BJ (cell line): ENCODE measurements around the gene NOVA2. TPM values are rescaled to one million over a fixed set of nuclear protein-coding genes. Genes with fewer than 3 reads are reported as not detected.

Source experiments
- CTCF ChIA-PET: fragments of 350-600 bp; formaldehyde crosslinking; extraction: SDS; loops from one replicate; lab custom pipeline; 2021; ENCODE audit warnings: antibody characterized with exemption, inconsistent platforms; lab: Yijun Ruan, JAX
- POLR2A ChIA-PET: fragments of 300-600 bp; sonication (Branson Sonifier 250); formaldehyde crosslinking; extraction: SDS; loops from one replicate; lab custom pipeline; 2021; ENCODE audit warnings: antibody characterized with exemption; lab: Charles Lee
- DNase-seq: peaks from one replicate; pipeline ENCODE4 v3.0.0-alpha.2; 2011; ENCODE audit warnings: low read depth
- H3K27me3 ChIP-seq: 2 replicates; pipeline ENCODE4 v1.6.0; 2011; ENCODE audit warnings: low read length; ENCODE audit not compliant: control insufficient read depth, insufficient read depth
- H3K36me3 ChIP-seq: 2 replicates; pipeline ENCODE4 v1.5.1; 2011; ENCODE audit warnings: low read length; ENCODE audit not compliant: control insufficient read depth, insufficient read depth
- H3K4me3 ChIP-seq: 2 replicates; pipeline ENCODE4 v1.5.1; 2011; ENCODE audit warnings: low read depth, mild to moderate bottlenecking, control low read depth, low read length
- CTCF ChIP-seq: IDR thresholded peaks from 2 replicates; pipeline ENCODE4 v1.5.1; 2011; ENCODE audit warnings: low read depth, mild to moderate bottlenecking, control low read depth, inconsistent platforms, low read length, moderate library complexity; ENCODE audit not compliant: insufficient read depth
- polyA plus RNA-seq: library from polyadenylated mRNA; depleted of rRNA; stranded (reverse); fragments of >200 nt; gene quantifications from 2 replicates; pipeline ENCODE4 v1.2.3, GENCODE V29; 2011

The NOVA2 gene
- polyA plus RNA-seq, 1 experiment, result 0.01 TPM

- Histone ChIP-seq H3K36me3 (no peaks in the 10 kb centered on the region), H3K27me3 (peaks cover 5% of the 10 kb centered on the region), H3K4me3 (no peak overlapping the region)
- ChIA-PET POLR2A (no interaction called here), CTCF (no interaction called here)
- 0 out of 2 replicates have a peak, but pooled peaks have one; percentile 18 for TF ChIP-seq CTCF
- no peak for DNase-seq
These were observed 51.4 kb downstream of the NOVA2 start for GRCh38 chr19:45922281-45922680.

GRCh38 chr19:45920458-45920857 is 53.2 kb downstream of the NOVA2 start:
- no peak for DNase-seq
- ChIA-PET POLR2A (no interaction called here), CTCF (interaction anchor here (1.3 kb wide), 1 partner anchor 104 kb away, joined by 4 read pairs; no protein-coding TSS in a partner anchor)
- Histone ChIP-seq H3K4me3 (no peak overlapping the region), H3K27me3 (peaks cover 5% of the 10 kb centered on the region; the same call in 1 of the 2 replicates), H3K36me3 (no peaks in the 10 kb centered on the region)
- no peak for TF ChIP-seq CTCF

- peaks cover 5% of the 10 kb centered on the region; the same call in 1 of the 2 replicates for H3K27me3 ChIP-seq
- no peak for TF ChIP-seq CTCF
- ChIA-PET POLR2A (no interaction called here), CTCF (interaction anchor here (1.3 kb wide), 1 partner anchor 103 kb away, joined by 4 read pairs; no protein-coding TSS in a partner anchor)
- no peak overlapping the region for H3K4me3 ChIP-seq
- H3K36me3 ChIP-seq, result no peaks in the 10 kb centered on the region
- no peak for DNase-seq
These were observed 54.0 kb downstream of the NOVA2 start for GRCh38 chr19:45919678-45920077.

- H3K4me3 ChIP-seq, result no peak overlapping the region
- DNase-seq, result no peak
- POLR2A ChIA-PET, result no interaction called here
- TF ChIP-seq CTCF, result no peak
- no peaks in the 10 kb centered on the region for H3K36me3 ChIP-seq
- peaks cover 5% of the 10 kb centered on the region; the same call in 1 of the 2 replicates for H3K27me3 ChIP-seq
- CTCF ChIA-PET, result no interaction called here
These were observed 54.9 kb downstream of the NOVA2 start for GRCh38 chr19:45918721-45919120.

GRCh38 chr19:45917421-45918091 is 56.1 kb downstream of the NOVA2 start:
- no peak for TF ChIP-seq CTCF
- no peak for DNase-seq
- CTCF ChIA-PET, result interaction anchor here (1.4 kb wide), 1 partner anchor 10 kb away, joined by 4 read pairs; no protein-coding TSS in a partner anchor

More at GRCh38 chr19:45917421-45918091, 56.1 kb downstream of the NOVA2 start:
- POLR2A ChIA-PET, result no interaction called here
- Histone ChIP-seq H3K36me3 (no peaks in the 10 kb centered on the region), H3K4me3 (no peak overlapping the region), H3K27me3 (peaks cover 5% of the 10 kb centered on the region; the same call in 1 of the 2 replicates)
